Measurements from ENCODE around the gene SLC30A1. TPM values are rescaled to one million over a fixed set of nuclear protein-coding genes. Genes with fewer than 3 reads are reported as not detected.

The SLC30A1 gene
- polyA plus RNA-seq, 1 donor from 2014 or later = 6.5 TPM

- H4K20me1 ChIP-seq (ENCODE audit: insufficient read depth) = no peaks in the 10 kb centered on the region
- no peaks in the 10 kb centered on the region for H3K36me3 ChIP-seq (ENCODE audit: insufficient read depth, low read length)
- no peak overlapping the region for H3K9ac ChIP-seq (ENCODE audit: low read length)
- H3K4me3 ChIP-seq (ENCODE audit: low read length) = no peak overlapping the region
- no peaks in the 10 kb centered on the region for H3K9me2 ChIP-seq (ENCODE audit: insufficient read depth, low read length)
- H3K27me3 ChIP-seq (ENCODE audit: insufficient read depth, low read depth, low read length) = no peaks in the 10 kb centered on the region
- no peaks in the 10 kb centered on the region for H3F3A ChIP-seq (ENCODE audit: insufficient read depth, low read length, poor library complexity, severe bottlenecking)
- H3K9me3 ChIP-seq (ENCODE audit: low read length) = no peaks in the 10 kb centered on the region
- TF ChIP-seq TAF1 (IDR thresholded peaks at IDR 0.05; ENCODE audit: low read depth) = no peak
- no peak for TF ChIP-seq EZH2 (IDR thresholded peaks at IDR 0.05; ENCODE audit: borderline replicate concordance, insufficient read depth, low read length, poor library complexity, severe bottlenecking)
- no peak for TF ChIP-seq SMC3 (conservative IDR thresholded peaks at IDR 0.05; ENCODE audit: poor library complexity)
- TF ChIP-seq EP300 (conservative IDR thresholded peaks at IDR 0.05; ENCODE audit: poor library complexity, severe bottlenecking) = no peak
- no peak for TF ChIP-seq RAD21 (conservative IDR thresholded peaks at IDR 0.05)
- no peak for TF ChIP-seq POLR2AphosphoS5 (IDR thresholded peaks at IDR 0.05)
- TF ChIP-seq, protein P1, sequence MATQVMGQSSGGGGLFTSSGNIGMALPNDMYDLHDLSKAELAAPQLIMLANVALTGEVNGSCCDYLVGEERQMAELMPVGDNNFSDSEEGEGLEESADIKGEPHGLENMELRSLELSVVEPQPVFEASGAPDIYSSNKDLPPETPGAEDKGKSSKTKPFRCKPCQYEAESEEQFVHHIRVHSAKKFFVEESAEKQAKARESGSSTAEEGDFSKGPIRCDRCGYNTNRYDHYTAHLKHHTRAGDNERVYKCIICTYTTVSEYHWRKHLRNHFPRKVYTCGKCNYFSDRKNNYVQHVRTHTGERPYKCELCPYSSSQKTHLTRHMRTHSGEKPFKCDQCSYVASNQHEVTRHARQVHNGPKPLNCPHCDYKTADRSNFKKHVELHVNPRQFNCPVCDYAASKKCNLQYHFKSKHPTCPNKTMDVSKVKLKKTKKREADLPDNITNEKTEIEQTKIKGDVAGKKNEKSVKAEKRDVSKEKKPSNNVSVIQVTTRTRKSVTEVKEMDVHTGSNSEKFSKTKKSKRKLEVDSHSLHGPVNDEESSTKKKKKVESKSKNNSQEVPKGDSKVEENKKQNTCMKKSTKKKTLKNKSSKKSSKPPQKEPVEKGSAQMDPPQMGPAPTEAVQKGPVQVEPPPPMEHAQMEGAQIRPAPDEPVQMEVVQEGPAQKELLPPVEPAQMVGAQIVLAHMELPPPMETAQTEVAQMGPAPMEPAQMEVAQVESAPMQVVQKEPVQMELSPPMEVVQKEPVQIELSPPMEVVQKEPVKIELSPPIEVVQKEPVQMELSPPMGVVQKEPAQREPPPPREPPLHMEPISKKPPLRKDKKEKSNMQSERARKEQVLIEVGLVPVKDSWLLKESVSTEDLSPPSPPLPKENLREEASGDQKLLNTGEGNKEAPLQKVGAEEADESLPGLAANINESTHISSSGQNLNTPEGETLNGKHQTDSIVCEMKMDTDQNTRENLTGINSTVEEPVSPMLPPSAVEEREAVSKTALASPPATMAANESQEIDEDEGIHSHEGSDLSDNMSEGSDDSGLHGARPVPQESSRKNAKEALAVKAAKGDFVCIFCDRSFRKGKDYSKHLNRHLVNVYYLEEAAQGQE (IDR thresholded peaks at IDR 0.05; ENCODE audit: borderline replicate concordance) = no peak
- no peak for TF ChIP-seq CTCF (IDR thresholded peaks at IDR 0.05; ENCODE audit: poor library complexity, severe bottlenecking)
- TF ChIP-seq MXI1 (conservative IDR thresholded peaks at IDR 0.05; ENCODE audit: poor library complexity, severe bottlenecking) = no peak
- no peaks in the 10 kb centered on the region for H3K79me2 ChIP-seq (replicated peaks; ENCODE audit: insufficient read depth, low read length)
- H3K27ac ChIP-seq (ENCODE audit: low read length) = no peak overlapping the region
- no peak overlapping the region for H2AFZ ChIP-seq (ENCODE audit: low read depth, low read length)
- H3K4me2 ChIP-seq (ENCODE audit: low read length) = no peak overlapping the region
Measured at GRCh38 chr1:211616965-211617297, 38.0 kb upstream of the SLC30A1 start.

DNA sequence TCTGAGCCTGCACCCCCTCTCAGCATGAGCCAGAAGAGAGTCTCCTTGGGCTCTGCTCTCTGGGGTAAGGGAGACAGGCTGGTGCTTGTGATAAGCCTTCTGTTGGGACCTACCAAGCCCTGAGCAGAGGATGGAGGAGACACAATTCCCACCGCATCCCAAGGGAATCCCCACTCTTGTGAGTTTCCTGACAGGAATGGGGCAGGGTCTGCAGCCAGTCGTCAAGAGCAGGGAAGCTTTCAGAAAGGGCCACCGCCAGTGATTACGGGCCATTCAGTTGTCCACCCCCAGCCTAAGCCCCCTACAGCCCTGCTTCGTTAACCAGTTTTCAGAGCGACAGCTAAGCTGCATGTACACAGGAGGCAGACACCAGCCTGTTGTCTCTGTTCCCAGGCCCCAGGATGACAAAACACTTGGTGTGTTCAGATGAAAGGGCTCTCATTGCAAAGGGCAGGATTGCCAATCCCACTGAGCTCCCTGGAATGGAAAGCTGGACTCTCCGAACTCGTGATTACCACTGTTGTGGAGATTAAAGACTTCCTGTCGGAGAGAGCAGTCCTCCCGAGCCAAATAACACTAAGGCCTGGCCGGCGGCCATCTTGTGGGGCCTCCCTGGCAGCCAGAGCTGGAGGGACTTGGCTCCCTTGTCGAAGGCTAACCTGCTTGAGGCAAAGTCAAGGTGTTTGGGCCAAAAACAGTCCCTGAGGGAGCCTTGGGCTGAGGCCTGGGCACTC is 37.4 kb upstream of the SLC30A1 start:
- H3K4me2 ChIP-seq (ENCODE audit: low read length) = no peak overlapping the region
- no peak overlapping the region for H3K9ac ChIP-seq (ENCODE audit: low read length)
- no peaks in the 10 kb centered on the region for H4K20me1 ChIP-seq (ENCODE audit: insufficient read depth)
- H3K36me3 ChIP-seq (ENCODE audit: insufficient read depth, low read length) = no peaks in the 10 kb centered on the region
- TF ChIP-seq, protein P1 (IDR thresholded peaks at IDR 0.05; ENCODE audit: borderline replicate concordance) = no peak
- TF ChIP-seq MXI1 (conservative IDR thresholded peaks at IDR 0.05; ENCODE audit: poor library complexity, severe bottlenecking) (no peak), POLR2AphosphoS5 (IDR thresholded peaks at IDR 0.05) (no peak)
- H3K27ac ChIP-seq (ENCODE audit: low read length) = no peak overlapping the region
- H3K4me3 ChIP-seq (ENCODE audit: low read length) = no peak overlapping the region
- H3K27me3 ChIP-seq (ENCODE audit: insufficient read depth, low read depth, low read length) = no peaks in the 10 kb centered on the region
- no peak overlapping the region for H2AFZ ChIP-seq (ENCODE audit: low read depth, low read length)
- no peaks in the 10 kb centered on the region for H3K79me2 ChIP-seq (replicated peaks; ENCODE audit: insufficient read depth, low read length)
- H3K9me3 ChIP-seq (ENCODE audit: low read length) = no peaks in the 10 kb centered on the region
- H3K9me2 ChIP-seq (ENCODE audit: insufficient read depth, low read length) = no peaks in the 10 kb centered on the region
- no peaks in the 10 kb centered on the region for H3F3A ChIP-seq (ENCODE audit: insufficient read depth, low read length, poor library complexity, severe bottlenecking)

Data from neural cell (in vitro differentiated cells).